BLaER1 (cell line): ENCODE results near the gene NAV2.
"Not testable (repeated sequence)": the region's sequence is repeated elsewhere in the genome, so short reads cannot be mapped to it uniquely, and the experiment has no call there.

Source experiments
- H3K27ac ChIP-seq: shearing (Covaris generic); formaldehyde crosslinking; 2 replicates; pipeline ENCODE4 v1.8.1; 2022
- H3K27me3 ChIP-seq: shearing (Covaris generic); formaldehyde crosslinking; 2 replicates; pipeline ENCODE4 v1.8.1; 2022
- H3K36me3 ChIP-seq: shearing (Covaris generic); formaldehyde crosslinking; 2 replicates; pipeline ENCODE4 v1.8.1; 2022
- H3K4me1 ChIP-seq: shearing (Covaris generic); formaldehyde crosslinking; 2 replicates; pipeline ENCODE4 v1.8.1; 2022
- H3K4me2 ChIP-seq: shearing (Covaris generic); formaldehyde crosslinking; 2 replicates; pipeline ENCODE4 v1.8.1; 2022
- H3K4me3 ChIP-seq: shearing (Covaris generic); formaldehyde crosslinking; 2 replicates; pipeline ENCODE4 v1.8.1; 2022
- H3K9ac ChIP-seq: shearing (Covaris generic); formaldehyde crosslinking; 2 replicates; pipeline ENCODE4 v1.8.1; 2022
- H3K9me3 ChIP-seq: shearing (Covaris generic); formaldehyde crosslinking; 2 replicates; pipeline ENCODE4 v1.8.1; 2022
- H4K20me1 ChIP-seq: shearing (Covaris generic); formaldehyde crosslinking; 2 replicates; pipeline ENCODE4 v1.8.1; 2022
- Cebpa-rat ChIP-seq: shearing (Covaris generic); IDR thresholded peaks from 2 replicates; pipeline ENCODE4 v1.8.1; 2022

Gene NAV2

DNA sequence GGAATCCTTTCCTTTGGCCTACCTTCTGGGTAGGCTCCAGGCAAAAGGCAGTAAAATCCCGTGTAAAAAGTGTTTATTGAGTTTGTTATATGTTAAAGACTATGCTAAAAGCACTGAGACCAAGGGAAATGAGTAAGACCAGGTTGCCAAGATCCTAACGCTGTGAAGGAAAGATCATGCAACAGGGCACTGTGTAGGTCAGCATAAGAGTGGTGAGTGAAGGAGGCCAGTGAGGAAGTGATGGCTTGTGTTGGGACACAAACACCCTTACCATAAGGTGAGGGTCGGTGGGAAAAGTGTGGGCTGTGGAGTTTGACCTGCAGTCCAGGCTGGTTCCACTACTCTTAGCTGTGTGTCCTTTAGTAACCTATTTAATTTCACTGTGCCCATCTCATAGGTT lies 245.6 kb downstream of the NAV2 start:
- H4K20me1 ChIP-seq: no peaks in the 10 kb centered on the region
- peaks cover 17% of the 10 kb centered on the region for H3K4me1 ChIP-seq
- H3K9me3 ChIP-seq: no peaks in the 10 kb centered on the region
- no peak overlapping the region for H3K27ac ChIP-seq
- no peak overlapping the region for H3K9ac ChIP-seq
- no peak overlapping the region for H3K4me3 ChIP-seq
- TF ChIP-seq Cebpa-rat: no peak
- no peaks in the 10 kb centered on the region for H3K36me3 ChIP-seq
- no peak overlapping the region for H3K4me2 ChIP-seq
- no peaks in the 10 kb centered on the region for H3K27me3 ChIP-seq

DNA sequence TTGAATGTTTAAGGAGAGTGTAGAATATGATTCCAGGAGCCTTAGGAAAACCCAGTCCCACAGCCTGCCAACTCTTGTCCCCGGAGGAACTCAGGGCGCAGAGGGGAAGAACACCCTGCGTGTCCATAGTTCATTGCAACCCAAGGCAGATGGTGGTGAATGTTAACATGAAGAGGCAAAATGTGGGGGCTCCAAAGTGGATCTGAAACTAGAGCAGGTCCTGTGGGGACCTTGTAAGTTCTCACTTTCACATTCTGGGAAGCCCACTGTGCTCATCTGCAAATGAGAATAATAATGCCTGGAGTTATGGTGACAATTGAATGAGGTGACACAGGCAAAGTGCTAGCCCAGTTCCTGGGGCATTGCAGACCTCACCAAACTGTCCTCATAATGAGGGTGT lies 246.6 kb downstream of the NAV2 start:
- no peaks in the 10 kb centered on the region for H3K27me3 ChIP-seq
- H3K27ac ChIP-seq: no peak overlapping the region
- no peaks in the 10 kb centered on the region for H4K20me1 ChIP-seq
- TF ChIP-seq Cebpa-rat: no peak
- H3K9me3 ChIP-seq: no peaks in the 10 kb centered on the region
- no peak overlapping the region for H3K4me3 ChIP-seq
- H3K36me3 ChIP-seq: no peaks in the 10 kb centered on the region
- peaks cover 27% of the 10 kb centered on the region for H3K4me1 ChIP-seq
- H3K9ac ChIP-seq: no peak overlapping the region
- H3K4me2 ChIP-seq: peak overlapping the region; percentile 52

DNA sequence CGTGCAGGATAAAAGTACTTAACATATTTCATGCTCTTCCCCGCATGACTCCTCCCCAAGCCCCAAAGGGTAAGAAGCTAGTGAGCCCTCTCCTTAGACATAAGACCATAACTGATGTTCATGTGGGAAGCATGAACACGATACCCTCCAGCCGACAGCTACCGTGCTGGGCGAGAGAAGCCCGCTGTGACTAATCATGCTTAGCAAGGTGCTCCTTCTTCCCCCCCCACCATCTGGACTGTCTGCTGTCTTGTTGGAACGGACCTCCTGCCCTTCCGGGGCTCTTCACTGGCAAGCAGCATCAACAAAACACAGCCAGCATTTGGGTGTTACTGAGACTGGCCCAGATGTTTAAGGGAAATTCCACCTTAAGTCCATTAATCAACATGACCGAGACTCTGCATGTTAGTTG lies 247.0 kb downstream of the NAV2 start:
- no peaks in the 10 kb centered on the region for H3K36me3 ChIP-seq
- H3K9me3 ChIP-seq: no peaks in the 10 kb centered on the region
- peaks cover 32% of the 10 kb centered on the region for H3K4me1 ChIP-seq
- H3K4me2 ChIP-seq: peak overlapping the region; percentile 52
- H4K20me1 ChIP-seq: no peaks in the 10 kb centered on the region
- H3K9ac ChIP-seq: no peak overlapping the region
- no peak for TF ChIP-seq Cebpa-rat
- H3K27ac ChIP-seq: no peak overlapping the region
- no peaks in the 10 kb centered on the region for H3K27me3 ChIP-seq
- H3K4me3 ChIP-seq: no peak overlapping the region

DNA sequence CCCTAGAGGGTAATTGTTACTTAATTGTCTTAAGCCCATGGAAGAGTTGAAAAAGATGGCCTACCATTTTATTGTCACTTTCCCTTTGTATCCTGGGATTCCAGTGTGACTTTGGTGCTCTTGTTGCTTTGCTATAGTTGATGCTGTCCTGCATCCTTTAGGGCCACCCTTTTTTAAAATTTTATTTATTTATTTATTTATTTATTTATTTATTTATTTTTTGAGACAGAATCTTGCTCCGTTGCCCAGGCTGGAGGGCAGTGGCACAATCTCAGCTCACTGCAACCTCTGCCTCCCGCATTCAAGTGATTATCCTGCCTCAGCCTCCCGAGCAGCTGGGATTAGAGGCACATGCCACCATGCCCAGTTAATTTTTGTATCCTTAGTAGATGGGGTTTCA lies 247.8 kb downstream of the NAV2 start:
- H3K9ac ChIP-seq, H3K4me2 ChIP-seq, H3K4me3 ChIP-seq, H3K36me3 ChIP-seq, H3K27me3 ChIP-seq, H4K20me1 ChIP-seq, H3K9me3 ChIP-seq, H3K27ac ChIP-seq: not testable (repeated sequence)
- peaks cover 35% of the 10 kb centered on the region for H3K4me1 ChIP-seq

DNA sequence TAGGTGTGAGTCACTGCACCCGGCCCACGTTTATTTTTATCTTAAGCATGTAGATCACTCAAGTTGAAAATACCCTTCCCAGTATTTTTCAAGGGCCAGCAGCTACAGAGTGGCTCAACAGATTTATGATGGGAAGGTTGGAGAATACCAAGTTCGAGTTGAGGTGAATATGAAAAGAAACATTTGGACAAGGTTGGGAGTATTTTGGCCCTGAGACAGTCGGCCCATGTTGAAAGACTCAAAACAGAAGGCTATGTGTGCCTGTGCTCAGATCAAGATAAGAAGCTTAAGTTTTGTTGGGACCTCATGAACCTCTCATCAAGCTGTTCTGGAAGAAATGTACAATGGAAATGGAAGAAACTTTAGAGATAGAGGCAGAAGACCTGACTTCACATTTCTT lies 248.6 kb downstream of the NAV2 start:
- Histone ChIP-seq H3K9me3 (no peaks in the 10 kb centered on the region), H3K27me3 (no peaks in the 10 kb centered on the region), H3K9ac (no peak overlapping the region), H3K4me1 (peaks cover 35% of the 10 kb centered on the region), H3K36me3 (no peaks in the 10 kb centered on the region), H3K4me3 (no peak overlapping the region), H4K20me1 (no peaks in the 10 kb centered on the region), H3K4me2 (no peak overlapping the region), H3K27ac (no peak overlapping the region)
- TF ChIP-seq Cebpa-rat: no peak

DNA sequence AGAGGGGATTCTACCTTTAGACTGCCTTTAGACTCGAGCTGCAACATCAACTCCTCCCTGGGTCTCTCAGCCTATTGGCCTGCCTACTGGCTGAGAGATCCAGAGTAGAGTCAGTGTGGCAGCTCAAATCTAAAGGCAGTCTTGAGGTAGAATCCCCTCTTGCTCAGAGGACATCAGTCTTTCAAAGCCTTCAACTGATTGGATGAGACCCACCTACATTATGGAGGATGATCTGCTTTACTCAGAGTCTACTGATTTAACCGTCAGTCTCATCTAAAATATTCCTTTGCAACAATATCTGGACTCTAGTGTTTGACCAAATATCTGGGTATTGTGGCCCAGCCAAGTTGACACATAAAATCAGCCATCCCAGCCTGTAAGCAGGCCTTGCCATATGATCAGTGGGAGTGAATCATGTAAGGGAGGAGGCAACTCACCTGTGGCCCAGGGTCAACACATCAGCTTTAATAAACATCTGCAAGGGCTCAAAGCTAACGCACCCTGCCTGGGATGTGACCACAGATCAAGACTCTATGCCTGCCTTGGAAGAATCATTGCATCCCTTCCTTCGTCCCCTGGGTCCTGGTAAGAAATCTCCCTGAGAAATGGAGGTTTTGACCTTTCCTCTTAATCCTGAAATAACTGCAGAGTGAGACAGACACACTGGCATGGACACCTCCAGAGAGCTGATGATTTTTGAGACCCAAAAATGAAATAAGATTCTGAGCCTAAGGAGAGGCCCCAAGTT lies 249.6 kb downstream of the NAV2 start:
- no peak for TF ChIP-seq Cebpa-rat
- Histone ChIP-seq H3K9me3 (no peaks in the 10 kb centered on the region), H3K27ac (no peak overlapping the region), H3K4me1 (peaks cover 35% of the 10 kb centered on the region), H3K4me3 (no peak overlapping the region), H3K9ac (no peak overlapping the region), H3K27me3 (no peaks in the 10 kb centered on the region), H3K36me3 (no peaks in the 10 kb centered on the region), H3K4me2 (no peak overlapping the region), H4K20me1 (no peaks in the 10 kb centered on the region)

DNA sequence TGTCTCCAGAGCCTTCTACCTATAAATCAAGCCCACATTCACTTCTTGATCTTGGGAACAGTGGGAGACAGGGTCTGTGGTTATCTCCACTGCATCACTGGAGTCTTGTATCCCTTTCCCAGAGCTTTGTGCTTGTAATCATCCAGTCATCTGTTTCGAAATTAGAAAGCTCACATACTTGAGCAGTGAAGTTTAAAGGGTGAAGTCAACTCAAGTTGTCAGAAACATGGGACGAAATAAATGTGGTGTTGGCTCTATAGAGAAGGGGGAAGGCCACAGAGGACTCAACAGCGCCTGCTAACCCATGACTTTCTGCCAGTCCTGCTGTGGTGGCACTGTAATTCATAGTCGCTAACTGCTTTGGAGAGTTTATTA lies 250.2 kb downstream of the NAV2 start:
- no peak for TF ChIP-seq Cebpa-rat
- no peak overlapping the region for H3K27ac ChIP-seq
- H3K9ac ChIP-seq: no peak overlapping the region
- no peaks in the 10 kb centered on the region for H3K27me3 ChIP-seq
- H3K9me3 ChIP-seq: no peaks in the 10 kb centered on the region
- H3K36me3 ChIP-seq: no peaks in the 10 kb centered on the region
- no peak overlapping the region for H3K4me2 ChIP-seq
- no peak overlapping the region for H3K4me3 ChIP-seq
- no peaks in the 10 kb centered on the region for H4K20me1 ChIP-seq
- peaks cover 35% of the 10 kb centered on the region for H3K4me1 ChIP-seq

DNA sequence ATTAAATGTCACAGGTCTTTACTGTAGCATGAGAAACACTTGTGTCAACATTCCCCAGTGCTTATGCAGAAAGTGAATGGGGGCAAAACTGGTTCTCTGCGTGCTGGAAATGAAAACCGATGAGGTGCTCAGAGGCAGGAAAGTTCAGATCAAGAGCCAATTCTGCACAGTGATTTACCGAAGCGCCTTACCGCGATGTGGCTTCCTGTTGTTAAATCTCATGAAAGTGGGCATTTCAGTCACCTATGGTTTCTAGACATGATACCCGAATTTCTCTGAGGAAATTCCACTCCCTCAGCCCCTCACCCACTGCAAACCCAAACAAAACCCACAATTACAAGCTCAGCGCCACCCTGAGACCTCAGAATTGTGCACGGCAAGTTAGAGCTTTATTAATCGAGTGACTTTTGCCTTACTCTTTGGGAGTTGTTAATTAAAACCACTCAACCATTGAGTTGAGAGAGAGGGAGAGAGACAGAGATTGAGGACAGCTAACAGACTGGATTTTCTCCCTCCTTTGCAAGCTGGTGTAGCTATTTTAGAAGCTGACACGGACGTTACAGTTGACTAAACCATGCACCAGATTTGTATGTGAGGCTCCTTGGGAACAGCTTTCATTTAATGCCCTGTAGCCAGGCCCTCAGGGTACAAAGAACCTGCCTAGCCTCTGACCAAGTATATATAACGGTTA lies 251.2 kb downstream of the NAV2 start:
- Histone ChIP-seq H3K9me3 (no peaks in the 10 kb centered on the region), H3K9ac (no peak overlapping the region), H3K36me3 (no peaks in the 10 kb centered on the region), H3K4me2 (peak overlapping the region; percentile 70), H3K27me3 (no peaks in the 10 kb centered on the region), H3K4me1 (peaks cover 36% of the 10 kb centered on the region), H4K20me1 (no peaks in the 10 kb centered on the region), H3K4me3 (no peak overlapping the region), H3K27ac (no peak overlapping the region)
- no peak for TF ChIP-seq Cebpa-rat

DNA sequence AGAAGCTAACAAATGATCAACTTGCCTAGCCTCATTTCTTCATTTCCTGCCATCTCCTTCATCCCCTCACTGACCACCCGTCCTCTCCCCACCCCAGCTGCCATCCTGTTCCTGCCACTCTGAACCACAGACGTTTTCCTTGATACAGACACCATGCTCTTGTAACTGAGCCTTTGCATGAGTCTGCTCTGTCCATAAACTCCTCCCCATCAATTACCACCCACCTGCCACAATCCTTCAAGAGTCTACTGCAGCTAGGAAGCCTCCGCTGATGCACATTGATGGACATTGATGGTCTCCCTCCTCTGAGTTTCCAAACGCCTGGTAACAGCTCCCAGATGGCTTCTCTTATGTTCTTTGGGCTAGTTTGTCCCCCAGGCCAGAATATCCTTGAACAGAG lies 253.8 kb downstream of the NAV2 start:
- no peak overlapping the region for H3K4me2 ChIP-seq
- no peaks in the 10 kb centered on the region for H4K20me1 ChIP-seq
- no peaks in the 10 kb centered on the region for H3K36me3 ChIP-seq
- H3K9ac ChIP-seq: no peak overlapping the region
- no peak overlapping the region for H3K27ac ChIP-seq
- H3K27me3 ChIP-seq: no peaks in the 10 kb centered on the region
- no peak for TF ChIP-seq Cebpa-rat
- H3K4me1 ChIP-seq: peaks cover 48% of the 10 kb centered on the region
- no peak overlapping the region for H3K4me3 ChIP-seq
- H3K9me3 ChIP-seq: no peaks in the 10 kb centered on the region

DNA sequence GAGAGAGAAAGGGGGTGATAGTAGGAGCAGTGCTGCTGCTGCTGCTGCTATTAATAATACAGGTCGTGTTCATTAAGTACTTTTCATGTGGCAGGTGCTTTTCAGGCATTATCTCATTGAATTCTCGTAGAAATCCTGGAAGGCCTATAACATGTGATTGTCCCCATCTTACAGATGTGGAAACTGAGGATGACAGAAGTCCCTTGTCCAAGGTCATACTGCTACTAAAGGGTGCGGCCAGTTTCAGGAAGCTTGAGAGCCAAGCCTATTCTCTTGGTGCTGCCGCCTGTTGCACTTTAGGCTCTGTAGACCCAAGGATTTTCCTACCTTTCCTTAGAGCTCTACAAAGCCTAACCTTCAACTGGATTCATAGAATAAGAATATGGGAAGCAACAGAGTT lies 254.3 kb downstream of the NAV2 start:
- H3K9ac ChIP-seq: no peak overlapping the region
- H3K4me2 ChIP-seq: no peak overlapping the region
- H3K4me3 ChIP-seq: no peak overlapping the region
- TF ChIP-seq Cebpa-rat: no peak
- no peaks in the 10 kb centered on the region for H3K27me3 ChIP-seq
- peaks cover 48% of the 10 kb centered on the region for H3K4me1 ChIP-seq
- no peaks in the 10 kb centered on the region for H4K20me1 ChIP-seq
- H3K9me3 ChIP-seq: no peaks in the 10 kb centered on the region
- no peak overlapping the region for H3K27ac ChIP-seq
- no peaks in the 10 kb centered on the region for H3K36me3 ChIP-seq

DNA sequence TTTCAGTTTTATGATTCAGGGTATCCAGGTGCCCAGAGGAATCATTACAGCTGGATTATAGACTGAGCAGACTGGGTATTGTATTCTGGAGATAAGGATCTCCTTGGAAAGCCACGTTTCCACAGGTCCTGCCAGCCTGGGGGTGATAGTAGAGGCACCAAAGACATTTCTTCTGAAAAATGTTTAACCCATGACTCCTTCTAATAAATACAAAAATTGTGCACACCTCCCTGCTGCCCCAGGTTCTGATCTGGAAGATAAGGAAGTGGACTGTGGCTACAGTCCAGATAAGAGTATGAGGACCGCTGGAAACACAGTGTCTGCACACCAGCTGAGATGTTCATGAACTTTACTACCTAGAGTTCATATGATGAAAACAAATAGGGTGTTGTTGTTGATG lies 255.2 kb downstream of the NAV2 start:
- no peak overlapping the region for H3K4me2 ChIP-seq
- H3K4me3 ChIP-seq: no peak overlapping the region
- H3K4me1 ChIP-seq: peaks cover 48% of the 10 kb centered on the region
- H3K36me3 ChIP-seq: no peaks in the 10 kb centered on the region
- TF ChIP-seq Cebpa-rat: no peak
- H3K9ac ChIP-seq: no peak overlapping the region
- no peaks in the 10 kb centered on the region for H3K9me3 ChIP-seq
- no peaks in the 10 kb centered on the region for H4K20me1 ChIP-seq
- H3K27ac ChIP-seq: no peak overlapping the region
- H3K27me3 ChIP-seq: no peaks in the 10 kb centered on the region
